ENCODE measurements around the gene CACNA1B. TPM values are rescaled to one million over a fixed set of nuclear protein-coding genes. Genes with fewer than 3 reads are reported as not detected.

CACNA1B gene
- total RNA-seq, 1 experiment from 2014 or later: not detected

DNA sequence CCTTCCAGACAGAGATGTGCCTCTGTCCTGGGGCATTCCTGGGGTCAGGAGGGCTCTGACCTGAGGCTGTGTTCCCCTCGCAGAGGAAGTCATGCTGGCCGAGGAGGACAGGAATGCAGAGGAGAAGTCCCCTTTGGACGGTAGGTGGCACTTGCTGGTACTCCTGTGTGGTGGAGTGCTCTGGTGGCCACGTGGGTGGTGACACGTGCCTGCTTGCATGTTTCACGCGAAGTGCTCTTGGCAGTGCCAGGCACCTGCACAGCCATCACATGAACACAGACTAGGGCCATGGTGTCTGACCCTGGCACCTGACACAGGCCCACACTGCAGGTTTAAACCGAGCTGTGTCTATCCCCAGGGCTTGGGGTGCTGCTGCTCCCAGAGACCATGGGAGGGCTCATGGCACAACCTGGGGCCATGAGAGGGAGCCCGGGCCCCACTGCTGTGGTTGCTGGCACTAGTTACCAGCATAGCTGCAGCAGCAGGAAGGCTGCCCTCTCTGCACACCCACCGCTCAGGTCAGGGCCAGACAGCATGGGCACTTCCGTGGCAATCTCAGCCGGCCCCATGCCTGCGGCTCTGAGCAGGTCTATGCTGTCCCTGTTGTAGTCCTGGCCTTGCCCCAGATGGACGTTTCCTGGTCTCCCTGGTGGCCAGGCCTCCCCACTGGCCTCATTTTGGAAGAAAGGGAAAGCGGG is 79.3 kb downstream of the CACNA1B start:
- no peaks in the 10 kb centered on the region for H3K9me3 Mint-ChIP-seq (ENCODE audit: low read depth, unreplicated experiment)
- no peaks in the 10 kb centered on the region for H3K4me1 Mint-ChIP-seq (ENCODE audit: low read depth, unreplicated experiment)
- no TSS peak for BruUV-seq (replicated peaks)
- H3K36me3 Mint-ChIP-seq (ENCODE audit: insufficient read depth, unreplicated experiment): no peaks in the 10 kb centered on the region
- H3K4me3 Mint-ChIP-seq (ENCODE audit: low read depth, unreplicated experiment): no peak overlapping the region
- no peak for TF ChIP-seq CTCF (IDR thresholded peaks at IDR 0.05; ENCODE audit: unreplicated experiment)
- peaks cover 27% of the 10 kb centered on the region for H3K27me3 Mint-ChIP-seq (ENCODE audit: unreplicated experiment)
- no peak overlapping the region for H3K27ac Mint-ChIP-seq (ENCODE audit: unreplicated experiment)
- CTCF ChIA-PET: no interaction called here
- intact Hi-C loops (cut with micrococcal nuclease; ENCODE audit: unreplicated experiment): no loop called here
- no peak for DNase-seq

DNA sequence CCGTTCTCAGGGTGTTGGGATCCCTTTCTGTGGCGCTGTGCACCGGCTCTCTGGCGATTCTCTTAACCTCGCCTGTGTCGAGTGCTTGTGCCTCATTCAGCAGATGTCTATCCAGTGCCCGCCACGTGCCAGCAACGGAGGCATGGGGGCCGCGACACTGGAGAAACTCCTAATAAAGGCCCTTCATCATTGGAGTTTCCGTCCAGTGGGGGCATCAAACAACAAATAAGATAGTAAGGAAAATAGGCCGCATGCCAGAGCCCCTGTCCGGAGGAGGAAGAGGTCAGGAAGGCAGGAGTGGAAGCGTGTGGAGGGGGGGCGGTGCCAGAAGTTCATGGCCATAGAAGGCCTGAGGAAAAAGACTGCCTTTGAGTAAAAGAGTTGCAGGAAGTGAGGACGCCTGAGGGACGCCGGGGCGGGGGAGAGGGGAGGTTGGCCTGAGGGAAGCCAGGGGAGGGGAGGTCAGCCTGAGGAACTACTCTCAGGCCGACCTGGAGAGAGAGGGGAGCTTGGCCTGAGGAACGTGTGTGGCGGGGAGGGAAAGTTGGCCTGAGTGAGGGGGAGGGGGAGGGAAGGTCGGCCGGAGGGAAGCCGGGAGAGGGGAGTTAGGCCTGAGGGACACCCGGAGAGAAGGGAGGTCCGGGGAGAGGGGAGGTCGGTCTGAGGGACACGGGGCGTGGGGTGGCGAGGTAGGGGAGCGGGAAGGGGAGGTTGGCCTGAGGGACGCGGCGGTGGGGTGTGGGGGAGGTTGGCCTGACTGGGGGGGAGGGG is 82.2 kb downstream of the CACNA1B start:
- no peak for DNase-seq
- BruUV-seq (replicated peaks): no TSS peak
- intact Hi-C loops (cut with micrococcal nuclease; ENCODE audit: unreplicated experiment): no loop called here
- no peak for TF ChIP-seq CTCF (IDR thresholded peaks at IDR 0.05; ENCODE audit: unreplicated experiment)
- H3K4me1 Mint-ChIP-seq (ENCODE audit: low read depth, unreplicated experiment): no peaks in the 10 kb centered on the region
- H3K27ac Mint-ChIP-seq (ENCODE audit: unreplicated experiment): no peak overlapping the region
- H3K36me3 Mint-ChIP-seq (ENCODE audit: insufficient read depth, unreplicated experiment): no peaks in the 10 kb centered on the region
- CTCF ChIA-PET: no interaction called here
- H3K27me3 Mint-ChIP-seq (ENCODE audit: unreplicated experiment): peaks cover 17% of the 10 kb centered on the region
- H3K9me3 Mint-ChIP-seq (ENCODE audit: low read depth, unreplicated experiment): peaks cover 7% of the 10 kb centered on the region
- H3K4me3 Mint-ChIP-seq (ENCODE audit: low read depth, unreplicated experiment): no peak overlapping the region

GRCh38 chr9:137960496-137960895 is 82.9 kb downstream of the CACNA1B start:
- Mint-ChIP-seq H3K9me3 (ENCODE audit: low read depth, unreplicated experiment) (peaks cover 7% of the 10 kb centered on the region), H3K4me1 (ENCODE audit: low read depth, unreplicated experiment) (no peaks in the 10 kb centered on the region), H3K4me3 (ENCODE audit: low read depth, unreplicated experiment) (no peak overlapping the region), H3K36me3 (ENCODE audit: insufficient read depth, unreplicated experiment) (no peaks in the 10 kb centered on the region), H3K27ac (ENCODE audit: unreplicated experiment) (no peak overlapping the region), H3K27me3 (ENCODE audit: unreplicated experiment) (peaks cover 13% of the 10 kb centered on the region)
- DNase-seq: no peak
- CTCF ChIA-PET: no interaction called here
- TF ChIP-seq CTCF (IDR thresholded peaks at IDR 0.05; ENCODE audit: unreplicated experiment): no peak
- BruUV-seq (replicated peaks): no TSS peak
- intact Hi-C loops (cut with micrococcal nuclease; ENCODE audit: unreplicated experiment): no loop called here

DNA sequence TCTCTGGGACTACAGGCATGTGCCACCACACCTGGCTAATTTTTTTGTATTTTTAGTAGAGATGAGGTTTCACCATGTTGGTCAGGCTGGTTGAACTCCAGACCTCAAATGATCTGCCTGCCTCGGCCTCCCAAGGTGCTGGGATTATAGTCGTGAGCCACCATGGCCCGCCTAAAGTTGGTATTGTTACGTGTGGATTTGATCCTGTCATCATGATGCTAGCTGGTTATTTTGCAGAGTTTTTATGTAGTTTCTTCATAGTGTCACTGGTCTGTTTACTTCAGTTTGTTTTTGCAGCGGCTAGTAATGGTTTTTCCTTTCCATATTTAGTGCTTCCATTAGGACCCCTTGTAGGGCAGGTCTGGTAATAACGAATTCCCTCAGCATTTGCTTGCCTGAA is 85.9 kb downstream of the CACNA1B start:
- BruUV-seq (replicated peaks): no TSS peak
- CTCF ChIA-PET: no interaction called here

More for the DNA sequence above, 85.9 kb downstream of the CACNA1B start:
- intact Hi-C loops (cut with micrococcal nuclease; ENCODE audit: unreplicated experiment): no loop called here
- Mint-ChIP-seq H3K27me3 (ENCODE audit: unreplicated experiment) (peaks cover 23% of the 10 kb centered on the region), H3K27ac (ENCODE audit: unreplicated experiment) (no peak overlapping the region), H3K4me1 (ENCODE audit: low read depth, unreplicated experiment) (no peaks in the 10 kb centered on the region), H3K9me3 (ENCODE audit: low read depth, unreplicated experiment) (peaks cover 12% of the 10 kb centered on the region), H3K4me3 (ENCODE audit: low read depth, unreplicated experiment) (no peak overlapping the region), H3K36me3 (ENCODE audit: insufficient read depth, unreplicated experiment) (no peaks in the 10 kb centered on the region)
- DNase-seq: no peak
- no peak for TF ChIP-seq CTCF (IDR thresholded peaks at IDR 0.05; ENCODE audit: unreplicated experiment)
